NT2/D1 (cell line): ENCODE measurements around the gene KLF13.

ENCODE experiments used
- SUZ12 ChIP-seq: IDR thresholded peaks from 2 replicates; pipeline ENCODE4 v1.6.1; 2011; ENCODE audit not compliant: insufficient read length, insufficient read depth; ENCODE audit errors: extremely low read depth
- YY1 ChIP-seq: IDR thresholded peaks from 2 replicates; pipeline ENCODE4 v1.6.1; 2011; ENCODE audit not compliant: insufficient read length, insufficient read depth

GRCh38 chr15:31324186-31324585 is 2.4 kb upstream of the KLF13 start:
- TF ChIP-seq SUZ12 (no peak), YY1 (no peak)
